Subcutaneous adipose tissue (tissue), 4 donors: ENCODE data around the gene RIPOR2. TPM values are rescaled to one million over a fixed set of nuclear protein-coding genes. Genes with fewer than 3 reads are reported as not detected.

ENCODE experiments used
- total RNA-seq, 4 donors: library from RNA; depleted of rRNA; stranded (reverse); fragments of >200 nt; gene quantifications; one replicate each; pipeline ENCODE4 v1.1.0, GENCODE V29; 2016
- TF ChIP-seq, protein P1 (sequence below): fragments of 450-650 bp; IDR thresholded peaks from one replicate; pipeline ENCODE4 v1.5.1; 2016; ENCODE audit warnings: low read depth, mild to moderate bottlenecking, control low read depth, antibody characterized with exemption, moderate library complexity

Gene RIPOR2
- total RNA-seq, 4 donors from 2014 or later, result 7.9 to 36.1 (median 9.2) TPM

DNA sequence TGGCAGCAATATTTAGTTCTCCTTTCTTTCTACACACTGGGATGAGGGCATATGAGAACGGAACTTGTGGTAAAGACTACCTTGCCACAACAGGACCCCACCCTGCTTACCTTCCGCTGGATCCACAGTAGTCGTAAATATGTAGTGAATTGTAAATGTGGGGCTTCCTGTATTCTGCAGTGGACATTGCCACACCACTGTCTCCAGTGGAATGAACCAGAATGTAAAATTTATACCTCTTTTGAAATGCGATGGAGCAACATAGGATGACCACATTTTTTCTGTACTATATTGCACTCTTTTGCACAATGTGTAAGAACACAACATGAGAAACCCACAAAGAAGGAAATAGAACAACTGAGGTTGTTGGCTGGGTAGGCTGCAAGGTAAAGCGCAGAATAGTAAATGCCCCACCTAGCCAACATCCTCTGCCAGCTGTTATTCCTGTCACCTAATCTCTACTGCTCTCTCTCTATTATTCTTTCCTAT is 16.1 kb upstream of the RIPOR2 start:
- TF ChIP-seq, protein P1, sequence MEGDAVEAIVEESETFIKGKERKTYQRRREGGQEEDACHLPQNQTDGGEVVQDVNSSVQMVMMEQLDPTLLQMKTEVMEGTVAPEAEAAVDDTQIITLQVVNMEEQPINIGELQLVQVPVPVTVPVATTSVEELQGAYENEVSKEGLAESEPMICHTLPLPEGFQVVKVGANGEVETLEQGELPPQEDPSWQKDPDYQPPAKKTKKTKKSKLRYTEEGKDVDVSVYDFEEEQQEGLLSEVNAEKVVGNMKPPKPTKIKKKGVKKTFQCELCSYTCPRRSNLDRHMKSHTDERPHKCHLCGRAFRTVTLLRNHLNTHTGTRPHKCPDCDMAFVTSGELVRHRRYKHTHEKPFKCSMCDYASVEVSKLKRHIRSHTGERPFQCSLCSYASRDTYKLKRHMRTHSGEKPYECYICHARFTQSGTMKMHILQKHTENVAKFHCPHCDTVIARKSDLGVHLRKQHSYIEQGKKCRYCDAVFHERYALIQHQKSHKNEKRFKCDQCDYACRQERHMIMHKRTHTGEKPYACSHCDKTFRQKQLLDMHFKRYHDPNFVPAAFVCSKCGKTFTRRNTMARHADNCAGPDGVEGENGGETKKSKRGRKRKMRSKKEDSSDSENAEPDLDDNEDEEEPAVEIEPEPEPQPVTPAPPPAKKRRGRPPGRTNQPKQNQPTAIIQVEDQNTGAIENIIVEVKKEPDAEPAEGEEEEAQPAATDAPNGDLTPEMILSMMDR, result no peak

DNA sequence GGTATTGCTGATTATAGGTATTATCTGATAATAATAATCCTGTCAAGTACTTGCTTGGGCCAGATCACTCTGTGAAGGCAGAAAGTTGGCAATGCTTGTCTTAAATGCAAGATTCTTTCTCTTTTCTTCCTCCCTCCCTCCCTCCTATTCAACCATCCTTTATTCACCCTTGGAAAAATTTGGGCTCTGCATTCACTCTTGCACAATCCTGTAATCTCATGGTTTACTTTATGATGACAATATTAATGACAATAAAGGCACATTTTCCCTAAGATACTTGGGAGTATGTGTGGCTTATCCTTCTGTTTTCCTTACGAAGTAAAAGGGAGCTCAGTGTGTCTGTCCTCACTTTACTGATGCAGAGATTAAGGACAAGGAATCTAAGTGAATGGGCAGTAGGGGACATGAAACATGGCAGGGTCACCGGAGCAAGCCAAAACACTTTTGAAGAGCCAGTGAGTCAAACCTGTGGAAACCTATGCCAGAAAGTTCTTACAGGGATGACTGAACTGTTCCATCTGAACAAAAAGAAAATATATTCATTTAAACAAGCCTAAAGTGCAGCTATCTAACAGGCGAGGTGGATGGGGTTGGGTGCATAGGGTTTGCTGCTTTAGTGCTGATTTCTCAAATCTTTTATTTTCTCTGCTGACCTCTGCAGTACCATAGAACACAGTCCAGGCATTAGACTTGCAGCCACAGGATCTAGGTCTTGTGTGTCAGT is 14.6 kb upstream of the RIPOR2 start:
- TF ChIP-seq, protein P1, result no peak

DNA sequence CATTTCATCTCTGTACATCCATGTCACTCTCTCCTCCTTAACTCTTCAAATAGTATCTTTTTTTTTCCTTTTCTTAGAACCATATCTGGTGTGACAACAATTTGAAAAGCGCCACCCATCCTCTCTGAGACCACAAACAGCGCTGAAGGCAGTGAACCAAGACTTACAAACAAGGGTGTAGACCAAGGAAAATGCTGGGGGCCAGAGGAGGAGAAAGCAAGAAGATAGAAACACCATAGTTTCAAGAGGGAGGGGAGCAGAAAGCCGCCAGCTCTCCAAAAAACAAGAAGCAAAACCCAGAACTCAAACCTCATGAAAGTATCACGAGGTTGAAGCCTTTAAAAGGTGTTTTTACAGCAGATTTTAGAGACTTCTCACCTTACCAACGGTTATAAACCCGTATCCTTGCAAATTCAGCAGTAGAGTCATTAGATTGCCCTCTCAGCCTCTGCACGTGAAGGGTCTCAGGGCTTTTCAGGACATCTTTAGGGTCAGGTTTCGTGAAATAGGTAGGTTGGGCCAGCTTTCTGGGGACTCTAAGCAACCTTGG is 13.3 kb upstream of the RIPOR2 start:
- TF ChIP-seq, protein P1, result no peak

DNA sequence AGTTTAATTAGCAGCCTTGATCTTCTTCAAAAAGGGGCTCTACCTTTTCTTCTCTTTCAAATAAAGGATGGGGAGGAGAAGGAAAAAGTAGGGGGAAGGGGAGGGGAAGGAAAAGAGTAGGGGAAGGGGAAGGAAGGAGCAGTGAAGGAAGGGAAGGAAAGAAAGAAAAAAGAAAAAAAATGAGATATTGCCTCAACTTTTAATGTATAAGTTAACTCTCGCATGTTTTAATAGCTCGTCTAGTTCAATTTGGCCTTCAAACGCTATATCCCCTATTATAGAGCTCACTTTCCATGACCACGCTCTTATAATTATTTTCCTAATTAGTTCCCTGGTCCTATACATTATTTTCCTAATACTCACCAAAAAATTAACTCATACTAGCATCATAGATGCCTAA is 11.9 kb upstream of the RIPOR2 start:
- TF ChIP-seq, protein P1, result no peak

DNA sequence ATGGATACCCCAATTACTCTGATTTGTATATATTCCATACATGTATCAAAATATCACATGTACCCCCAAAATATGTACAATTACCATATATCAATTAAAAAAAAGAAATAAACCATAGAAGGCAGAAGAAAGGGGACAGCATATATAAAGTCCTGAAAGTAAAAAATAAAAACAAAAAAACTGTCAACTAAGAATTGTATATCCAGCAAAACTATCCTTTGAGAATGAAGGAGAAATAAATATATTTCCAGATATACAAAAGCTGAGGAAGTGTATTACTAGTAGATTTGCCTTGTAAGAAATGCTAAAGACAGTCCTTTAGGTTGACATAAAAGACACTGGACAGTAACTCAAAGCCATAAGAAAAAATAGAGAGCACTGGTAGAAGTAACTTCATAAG is 9.3 kb upstream of the RIPOR2 start:
- TF ChIP-seq, protein P1, result no peak

DNA sequence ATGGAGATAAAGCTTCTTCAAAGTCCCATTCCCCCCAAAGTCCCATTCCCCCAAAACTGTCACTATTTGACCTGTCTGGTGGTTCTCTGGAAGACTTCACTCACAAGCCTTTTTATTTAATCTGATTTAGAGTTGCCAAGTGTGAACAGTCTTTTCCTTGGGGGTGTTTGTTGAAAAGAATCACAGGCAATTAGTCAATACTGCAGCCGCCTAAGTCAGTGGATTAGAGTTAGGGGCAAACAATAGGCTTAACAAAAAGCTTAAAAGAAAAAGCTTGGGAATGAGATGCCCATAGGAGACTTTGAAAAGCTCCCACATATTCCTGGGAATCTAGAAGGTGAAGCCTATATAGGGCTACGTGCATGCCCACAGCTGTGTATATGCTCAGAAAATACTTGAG is 8.0 kb upstream of the RIPOR2 start:
- TF ChIP-seq, protein P1, result no peak

DNA sequence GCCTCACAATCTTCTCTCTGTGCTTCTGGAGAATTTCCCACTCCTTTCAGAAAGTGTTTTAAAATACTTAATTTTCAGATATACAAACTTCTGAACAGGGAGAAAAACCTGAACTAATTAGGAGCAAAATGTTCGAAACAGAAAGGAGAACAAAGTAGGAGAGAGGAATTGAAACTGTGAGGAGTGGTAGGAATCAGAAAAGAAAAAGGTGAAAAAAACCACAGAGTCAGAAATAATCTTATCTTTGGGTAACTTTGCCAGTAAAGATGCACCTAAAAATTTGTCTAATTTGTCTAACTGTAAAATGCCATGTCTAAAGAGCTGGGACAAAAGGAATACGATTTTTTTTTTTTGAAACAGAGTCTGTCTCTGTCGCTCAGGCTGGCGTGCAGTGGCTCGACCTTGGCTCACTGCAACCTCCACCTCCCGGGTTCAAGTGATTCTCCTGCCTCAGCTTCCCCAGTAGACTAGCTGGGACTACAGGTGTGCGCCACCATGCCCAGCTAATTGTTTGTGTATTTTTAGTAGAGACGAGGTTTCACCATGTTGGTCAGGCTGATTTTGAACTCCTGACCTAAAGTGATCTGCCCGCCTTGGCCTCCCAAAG is 4.7 kb upstream of the RIPOR2 start:
- TF ChIP-seq, protein P1, result no peak
